GM12873 (cell line): ENCODE results near the gene BACE2.

Experiments
- CTCF ChIP-seq: IDR thresholded peaks from 2 replicates; pipeline ENCODE4 v1.5.1; 2012; ENCODE audit warnings: low read depth, mild to moderate bottlenecking, moderate library complexity, low read length, control low read depth; ENCODE audit not compliant: insufficient read depth; ENCODE audit errors: missing control alignments

The BACE2 gene

GRCh38 chr21:41326414-41327080, 158.6 kb downstream of the BACE2 start:
- no peak for TF ChIP-seq CTCF

GRCh38 chr21:41327753-41328152, 159.8 kb downstream of the BACE2 start:
- TF ChIP-seq CTCF: no peak

GRCh38 chr21:41328660-41329607, 161.0 kb downstream of the BACE2 start:
- TF ChIP-seq CTCF: no peak
